Mesenchymal stem cell (in vitro differentiated cells and primary cell): ENCODE measurements around the gene EXOC6B.

Experiments used
- DNase-seq: peaks from one replicate; pipeline ENCODE4 v3.0.0-alpha.2; 2013
- H2AFZ ChIP-seq: one replicate; pipeline ENCODE4 v1.6.1; 2013; ENCODE audit warnings: low read depth, mild to moderate bottlenecking, control low read depth, inconsistent platforms, low read length, moderate library complexity
- H2AK5ac ChIP-seq: 2 replicates; pipeline ENCODE4 v1.6.1; 2013; ENCODE audit warnings: low read length, moderate library complexity, mild to moderate bottlenecking, inconsistent platforms; ENCODE audit not compliant: severe bottlenecking
- H2BK120ac ChIP-seq: one replicate; pipeline ENCODE4 v1.6.1; 2013; ENCODE audit warnings: low read depth, mild to moderate bottlenecking, inconsistent platforms, low read length, moderate library complexity
- H2BK12ac ChIP-seq, 2 experiments: one replicate each; pipeline ENCODE4 v1.6.1; 2013; ENCODE audit warnings: inconsistent platforms in 2 of 2, low read length in 2 of 2, mild to moderate bottlenecking in 2 of 2, moderate library complexity in 2 of 2, control low read depth in 1 of 2
- H2BK15ac ChIP-seq: one replicate; pipeline ENCODE4 v1.6.1; 2013; ENCODE audit warnings: mild to moderate bottlenecking, low read depth, inconsistent platforms; ENCODE audit not compliant: poor library complexity, severe bottlenecking
- H2BK5ac ChIP-seq: 2 replicates; pipeline ENCODE4 v1.6.1; 2013; ENCODE audit warnings: low read depth, mild to moderate bottlenecking, low read length, control low read depth, inconsistent platforms; ENCODE audit not compliant: poor library complexity, severe bottlenecking
- H3K14ac ChIP-seq, 2 experiments: one replicate each; pipeline ENCODE4 v1.6.1; 2013; ENCODE audit warnings: inconsistent platforms in 2 of 2, low read length in 2 of 2, control low read depth in 1 of 2, mild to moderate bottlenecking in 1 of 2, moderate library complexity in 1 of 2
- H3K18ac ChIP-seq, 2 experiments: one replicate each; pipeline ENCODE4 v1.6.1; 2013; ENCODE audit warnings: inconsistent platforms in 2 of 2, low read length in 2 of 2, control low read depth in 1 of 2, low read depth in 1 of 2, mild to moderate bottlenecking in 1 of 2
- H3K23ac ChIP-seq, 2 experiments: one replicate each; pipeline ENCODE4 v1.6.1; 2013; ENCODE audit warnings: inconsistent platforms in 2 of 2, low read length in 2 of 2, mild to moderate bottlenecking in 2 of 2, moderate library complexity in 2 of 2, control low read depth in 1 of 2
- H3K27ac ChIP-seq: 2 replicates; pipeline ENCODE4 v1.5.1; 2013; ENCODE audit warnings: mild to moderate bottlenecking, moderate library complexity, low read length, control low read depth, inconsistent platforms; ENCODE audit not compliant: poor library complexity, severe bottlenecking
- H3K27me3 ChIP-seq, 2 experiments: 2 replicates each; pipeline versions ENCODE4 v1.6.1 to v1.7.0; 2013; ENCODE audit warnings: low read length in 2 of 2, mild to moderate bottlenecking in 2 of 2, moderate library complexity in 2 of 2, control low read depth in 1 of 2, inconsistent platforms in 1 of 2; ENCODE audit not compliant: control insufficient read depth in 1 of 2, insufficient read depth in 1 of 2
- H3K36me3 ChIP-seq, 2 experiments: 2 replicates each; pipeline versions ENCODE4 v1.6.1 to v1.7.0; 2013; ENCODE audit warnings: low read length in 2 of 2, control low read depth in 1 of 2, inconsistent platforms in 1 of 2, low read depth in 1 of 2, mild to moderate bottlenecking in 1 of 2; ENCODE audit not compliant: insufficient read depth in 2 of 2, control insufficient read depth in 1 of 2
- H3K4ac ChIP-seq, 2 experiments: one replicate each; pipeline ENCODE4 v1.6.1; 2013; ENCODE audit warnings: inconsistent platforms in 2 of 2, low read length in 2 of 2, mild to moderate bottlenecking in 2 of 2, moderate library complexity in 2 of 2, control low read depth in 1 of 2, low read depth in 1 of 2
- H3K4me1 ChIP-seq: 2 replicates; pipeline ENCODE4 v1.6.1; 2013; ENCODE audit warnings: low read depth, low read length, control low read depth; ENCODE audit not compliant: control insufficient read depth, insufficient read depth
- H3K4me2 ChIP-seq: 2 replicates; pipeline ENCODE4 v1.6.1; 2013; ENCODE audit warnings: low read length, mild to moderate bottlenecking, inconsistent platforms; ENCODE audit not compliant: poor library complexity, severe bottlenecking
- H3K4me3 ChIP-seq, 2 experiments: 2 replicates each; pipeline versions ENCODE4 v1.5.1 to v1.7.0; 2013; ENCODE audit warnings: low read length in 2 of 2, mild to moderate bottlenecking in 2 of 2, control low read depth in 1 of 2, low read depth in 1 of 2; ENCODE audit not compliant: insufficient read depth in 1 of 2
- H3K79me1 ChIP-seq: replicated peaks from 2 replicates; pipeline ENCODE4 v1.6.1; 2013; ENCODE audit warnings: mild to moderate bottlenecking, control low read depth, low read length, inconsistent platforms; ENCODE audit not compliant: poor library complexity, severe bottlenecking
- H3K9ac ChIP-seq: 2 replicates; pipeline ENCODE4 v1.7.0; 2013; ENCODE audit warnings: mild to moderate bottlenecking, low read length, moderate library complexity
- H3K9me3 ChIP-seq: 2 replicates; pipeline ENCODE4 v1.7.0; 2013; ENCODE audit warnings: mild to moderate bottlenecking, low read length; ENCODE audit not compliant: control insufficient read depth
- H4K8ac ChIP-seq: one replicate; pipeline ENCODE4 v1.6.1; 2013; ENCODE audit warnings: inconsistent platforms, mild to moderate bottlenecking, low read length, moderate library complexity
- H4K91ac ChIP-seq: one replicate; pipeline ENCODE4 v1.6.1; 2013; ENCODE audit warnings: mild to moderate bottlenecking, low read length, inconsistent platforms
- WGBS: methylation state at CpG from one replicate; pipeline ENCODE4 v1.1.7; 2013; ENCODE audit warnings: mixed read lengths; 5-methylcytosine and 5-hydroxymethylcytosine counted together

The EXOC6B gene

GRCh38 chr2:72511906-72512305 lies 313.9 kb downstream of the EXOC6B start:
- Histone ChIP-seq H3K4ac (no peak overlapping the region), H3K18ac (no peak overlapping the region), H3K9me3 (no peaks in the 10 kb centered on the region), H3K4me3 (no peak overlapping the region), H3K36me3 (peaks cover 0 to 5% of the 10 kb centered on the region in 2 experiments), H2BK5ac (no peak overlapping the region), H2AFZ (no peak overlapping the region), H4K91ac (no peak overlapping the region), H2BK15ac (no peak overlapping the region), H3K27ac (no peak overlapping the region), H3K79me1 (peaks cover 2% of the 10 kb centered on the region), H2AK5ac (no peak overlapping the region), H3K4me1 (no peaks in the 10 kb centered on the region), H4K8ac (no peak overlapping the region), H3K9ac (no peak overlapping the region), H2BK12ac (no peak overlapping the region), H3K23ac (no peak overlapping the region), H3K14ac (no peak overlapping the region), H2BK120ac (no peak overlapping the region), H3K4me2 (no peak overlapping the region), H3K27me3 (no peaks in the 10 kb centered on the region)
- WGBS, result no CpG with 5 or more reads among the region's 1 CpG
- no peak for DNase-seq

DNA sequence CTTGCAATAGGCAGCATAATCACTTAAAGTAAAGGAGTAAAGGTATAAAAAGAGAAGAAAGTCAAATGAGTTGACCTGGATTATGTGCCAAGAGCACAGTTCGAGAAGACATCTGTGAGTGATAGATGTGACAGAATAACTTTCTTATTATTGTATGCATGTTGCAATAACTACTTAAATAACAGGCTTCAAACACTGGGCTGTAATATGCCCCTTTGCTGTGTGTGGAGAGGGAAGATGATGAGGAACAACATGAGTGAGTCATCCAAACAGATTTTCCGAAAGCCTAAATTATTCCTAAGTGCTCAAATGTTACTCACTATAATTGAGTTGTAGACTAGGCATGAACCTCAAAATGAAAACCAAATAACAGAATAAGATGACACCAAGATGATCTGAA lies 328.1 kb downstream of the EXOC6B start:
- H2BK15ac ChIP-seq, result no peak overlapping the region
- no peak overlapping the region for H3K27ac ChIP-seq
- no peak overlapping the region for H2BK12ac ChIP-seq
- no peak overlapping the region for H2AFZ ChIP-seq
- H3K79me1 ChIP-seq, result no peaks in the 10 kb centered on the region
- H3K4me1 ChIP-seq, result no peaks in the 10 kb centered on the region
- no peak overlapping the region for H4K8ac ChIP-seq
- no peaks in the 10 kb centered on the region for H3K9me3 ChIP-seq
- H3K36me3 ChIP-seq, result peaks cover 0 to 31% of the 10 kb centered on the region in 2 experiments
- WGBS, result 100% methylated on average over 1 of the region's 2 CpGs
- no peak overlapping the region for H2BK120ac ChIP-seq
- H2BK5ac ChIP-seq, result no peak overlapping the region
- no peak overlapping the region for H4K91ac ChIP-seq
- no peak overlapping the region for H3K4me3 ChIP-seq
- H3K14ac ChIP-seq, result no peak overlapping the region
- H3K4ac ChIP-seq, result no peak overlapping the region
- no peaks in the 10 kb centered on the region for H3K27me3 ChIP-seq
- no peak overlapping the region for H3K18ac ChIP-seq
- H2AK5ac ChIP-seq, result no peak overlapping the region
- DNase-seq, result peak; percentile 45
- H3K4me2 ChIP-seq, result no peak overlapping the region
- no peak overlapping the region for H3K9ac ChIP-seq
- H3K23ac ChIP-seq, result no peak overlapping the region

- Histone ChIP-seq H3K36me3 (peaks cover 0 to 39% of the 10 kb centered on the region in 2 experiments), H2BK5ac (no peak overlapping the region), H2BK12ac (no peak overlapping the region), H4K91ac (no peak overlapping the region), H2BK15ac (no peak overlapping the region), H3K79me1 (no peaks in the 10 kb centered on the region), H3K4ac (no peak overlapping the region), H3K9ac (no peak overlapping the region), H3K14ac (no peak overlapping the region), H3K27me3 (no peaks in the 10 kb centered on the region), H2BK120ac (no peak overlapping the region), H3K4me3 (no peak overlapping the region), H3K18ac (no peak overlapping the region), H3K9me3 (no peaks in the 10 kb centered on the region), H3K23ac (no peak overlapping the region), H3K4me2 (no peak overlapping the region), H2AK5ac (no peak overlapping the region), H3K4me1 (no peaks in the 10 kb centered on the region), H4K8ac (no peak overlapping the region), H3K27ac (no peak overlapping the region), H2AFZ (no peak overlapping the region)
- no peak for DNase-seq
These were observed 329.4 kb downstream of the EXOC6B start for GRCh38 chr2:72496479-72496878.

DNA sequence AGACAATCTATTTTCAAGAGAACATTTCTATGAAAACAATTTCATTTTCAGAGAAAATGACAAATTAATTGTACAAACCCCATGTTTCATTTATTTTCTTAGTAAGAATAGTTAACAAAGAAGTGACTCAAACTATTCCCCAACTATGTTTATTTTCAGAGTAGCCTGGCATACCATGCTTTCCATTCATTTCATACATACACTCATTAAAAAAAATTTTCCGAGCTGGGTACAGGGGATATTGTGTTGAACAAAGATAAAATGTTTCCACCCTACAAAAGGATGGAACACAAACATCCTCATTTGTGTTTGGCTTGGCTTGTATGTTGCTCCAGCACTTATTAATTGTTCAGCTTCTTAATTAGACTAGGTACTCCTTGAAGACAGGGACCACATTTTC lies 331.4 kb downstream of the EXOC6B start:
- Histone ChIP-seq H3K27me3 (no peaks in the 10 kb centered on the region), H2BK12ac (no peak overlapping the region), H3K79me1 (no peaks in the 10 kb centered on the region), H2AFZ (no peak overlapping the region), H3K9me3 (no peaks in the 10 kb centered on the region), H3K36me3 (peaks cover 0 to 59% of the 10 kb centered on the region in 2 experiments), H2BK120ac (no peak overlapping the region), H3K4me1 (no peaks in the 10 kb centered on the region), H3K4me3 (no peak overlapping the region), H3K14ac (no peak overlapping the region), H3K4me2 (no peak overlapping the region), H4K91ac (no peak overlapping the region), H3K18ac (no peak overlapping the region), H3K9ac (no peak overlapping the region), H3K27ac (no peak overlapping the region), H2BK15ac (no peak overlapping the region), H2AK5ac (no peak overlapping the region), H3K4ac (no peak overlapping the region), H3K23ac (no peak overlapping the region), H4K8ac (no peak overlapping the region), H2BK5ac (no peak overlapping the region)
- WGBS, result no CpG with 5 or more reads among the region's 1 CpG
- DNase-seq, result no peak
